HG02981 (cell line): ENCODE data around the gene SYN1.

Experiments used
- ATAC-seq: cut with Tn5 transposase; IDR thresholded peaks from one replicate; pipeline ENCODE4 v1.9.1; 2021; ENCODE audit warnings: mild to moderate bottlenecking, moderate library complexity; ENCODE audit not compliant: unreplicated experiment

The SYN1 gene

GRCh38 chrX:47540754-47541538, 78.7 kb downstream of the SYN1 start:
- ATAC-seq: no peak

- no peak for ATAC-seq
Measured at GRCh38 chrX:47539860-47540259, 79.8 kb downstream of the SYN1 start.

GRCh38 chrX:47530049-47530448, 89.6 kb downstream of the SYN1 start:
- no peak for ATAC-seq

- no peak for ATAC-seq
Measured at GRCh38 chrX:47529548-47529947, 90.1 kb downstream of the SYN1 start.

GRCh38 chrX:47523713-47524166, 95.9 kb downstream of the SYN1 start:
- ATAC-seq: no peak

- peak; percentile 78 for ATAC-seq
Measured at GRCh38 chrX:47523297-47523696, 96.4 kb downstream of the SYN1 start.
